IMR-90 (cell line): ENCODE data around the gene CD3E. TPM values are rescaled to one million over a fixed set of nuclear protein-coding genes. Genes with fewer than 3 reads are reported as not detected.

Experiments used
- ATAC-seq: fragments of 200-7000 bp; cut with Tn5 transposase; 2 replicates; pipeline ENCODE4 v1.9.1; 2020; ENCODE audit warnings: low read depth, mild to moderate bottlenecking, moderate library complexity
- BruUV-seq: library from RNA; stranded (reverse); fragments of 400-500 nt; replicated peaks from 2 replicates; lab custom pipeline; 2021; lab: Mats Ljungman, UMichigan
- CTCF ChIA-PET: fragments of 300-600 bp; formaldehyde crosslinking; extraction: SDS; loops from one replicate; lab custom pipeline; 2021; ENCODE audit warnings: antibody characterized with exemption; lab: Yijun Ruan, JAX
- POLR2A ChIA-PET: fragments of 300-600 bp; sonication (Branson Sonifier 250); formaldehyde crosslinking; loops from one replicate; lab custom pipeline; 2022; ENCODE audit warnings: antibody characterized with exemption; ENCODE audit not compliant: unreplicated experiment; lab: Charles Lee
- DNase-seq: peaks from one replicate; pipeline ENCODE4 v3.0.0; 2013
- H2AFZ ChIP-seq: replicated peaks from 2 replicates; pipeline ENCODE3; 2013; ENCODE audit warnings: low read length, mild to moderate bottlenecking; ENCODE audit not compliant: poor library complexity
- H2AK5ac ChIP-seq: 2 replicates; pipeline ENCODE4 v1.6.1; 2013; ENCODE audit warnings: low read depth, low read length, inconsistent platforms
- H2AK9ac ChIP-seq: replicated peaks from 2 replicates; pipeline ENCODE3; 2013; ENCODE audit warnings: mild to moderate bottlenecking, low read depth, low read length, moderate library complexity; ENCODE audit not compliant: poor library complexity
- H2BK120ac ChIP-seq: 2 replicates; pipeline ENCODE4 v1.6.1; 2013; ENCODE audit warnings: low read depth, low read length, inconsistent platforms
- H2BK15ac ChIP-seq: 3 replicates; pipeline ENCODE4 v1.6.1; 2013; ENCODE audit warnings: low read depth, low read length, inconsistent platforms
- H2BK20ac ChIP-seq: 2 replicates; pipeline ENCODE4 v1.6.1; 2013; ENCODE audit warnings: low read depth, mild to moderate bottlenecking, inconsistent platforms, low read length, moderate library complexity
- H2BK5ac ChIP-seq: 2 replicates; pipeline ENCODE4 v1.6.1; 2013; ENCODE audit warnings: mild to moderate bottlenecking, low read depth, low read length, inconsistent platforms; ENCODE audit not compliant: poor library complexity, severe bottlenecking
- H3K14ac ChIP-seq: replicated peaks from 2 replicates; pipeline ENCODE4 v1.6.1; 2013; ENCODE audit warnings: low read depth, low read length, inconsistent platforms
- H3K18ac ChIP-seq: 2 replicates; pipeline ENCODE4 v1.6.1; 2013; ENCODE audit warnings: low read depth, low read length, control low read depth
- H3K23ac ChIP-seq: 2 replicates; pipeline ENCODE4 v1.6.1; 2013; ENCODE audit warnings: low read depth, low read length, inconsistent platforms
- H3K27ac ChIP-seq: 2 replicates; pipeline ENCODE4 v1.5.1; 2013; ENCODE audit warnings: mild to moderate bottlenecking, control low read depth, low read length; ENCODE audit not compliant: insufficient read depth
- H3K27me3 ChIP-seq: 2 replicates; pipeline ENCODE4 v1.6.1; 2013; ENCODE audit warnings: low read length; ENCODE audit not compliant: control insufficient read depth, insufficient read depth
- H3K36me3 ChIP-seq: 2 replicates; pipeline ENCODE4 v1.6.1; 2013; ENCODE audit warnings: low read length, mixed read lengths; ENCODE audit not compliant: control insufficient read depth, insufficient read depth
- H3K4ac ChIP-seq: 2 replicates; pipeline ENCODE4 v1.6.1; 2013; ENCODE audit warnings: low read depth, low read length, inconsistent platforms
- H3K4me1 ChIP-seq: 2 replicates; pipeline ENCODE4 v1.6.1; 2013; ENCODE audit warnings: low read length, mixed read lengths; ENCODE audit not compliant: control insufficient read depth, insufficient read depth
- H3K4me2 ChIP-seq: 2 replicates; pipeline ENCODE4 v1.6.1; 2013; ENCODE audit warnings: low read depth, mild to moderate bottlenecking, control low read depth, low read length, moderate library complexity
- H3K4me3 ChIP-seq: 2 replicates; pipeline ENCODE4 v1.5.1; 2013; ENCODE audit warnings: low read depth, mild to moderate bottlenecking, control low read depth, low read length, moderate library complexity; ENCODE audit not compliant: insufficient read depth
- H3K56ac ChIP-seq: 2 replicates; pipeline ENCODE4 v1.6.1; 2013; ENCODE audit warnings: low read length, inconsistent platforms; ENCODE audit not compliant: insufficient read depth; ENCODE audit errors: extremely low read depth
- H3K79me1 ChIP-seq, 2 experiments: 2 replicates each; pipeline ENCODE4 v1.6.1; 2013; ENCODE audit warnings: low read length in 2 of 2, inconsistent platforms in 1 of 2, low read depth in 1 of 2
- H3K9ac ChIP-seq: 2 replicates; pipeline ENCODE4 v1.6.1; 2013; ENCODE audit warnings: low read depth, low read length, control low read depth
- H3K9me1 ChIP-seq: 2 replicates; pipeline ENCODE4 v1.6.1; 2013; ENCODE audit warnings: low read length, inconsistent platforms; ENCODE audit not compliant: insufficient read depth
- H3K9me3 ChIP-seq: 2 replicates; pipeline ENCODE4 v1.6.1; 2013; ENCODE audit warnings: low read length; ENCODE audit not compliant: control insufficient read depth, insufficient read depth
- H4K20me1 ChIP-seq: 2 replicates; pipeline ENCODE4 v1.6.1; 2013; ENCODE audit warnings: low read length, inconsistent platforms; ENCODE audit not compliant: insufficient read depth
- H4K5ac ChIP-seq: 2 replicates; pipeline ENCODE4 v1.6.1; 2013; ENCODE audit warnings: mild to moderate bottlenecking, low read depth, low read length, control low read depth
- H4K8ac ChIP-seq, 2 experiments: 2 replicates each; pipeline ENCODE4 v1.6.1; 2013; ENCODE audit warnings: low read depth in 2 of 2, low read length in 2 of 2, control low read depth in 1 of 2, inconsistent platforms in 1 of 2
- H4K91ac ChIP-seq: 2 replicates; pipeline ENCODE4 v1.6.1; 2013; ENCODE audit warnings: low read depth, low read length, inconsistent platforms; ENCODE audit not compliant: insufficient read depth
- BHLHE40 ChIP-seq: fragments of 150-350 bp; IDR thresholded peaks from 2 replicates; pipeline ENCODE4 v1.6.1; 2016; ENCODE audit warnings: mild to moderate bottlenecking, low read depth, low read length
- CHD1 ChIP-seq: IDR thresholded peaks from 2 replicates; pipeline ENCODE4 v1.6.1; 2012; ENCODE audit warnings: low read depth, low read length, improper control_type of control experiment
- FOS ChIP-seq: fragments of 150-350 bp; IDR thresholded peaks from 2 replicates; pipeline ENCODE4 v1.6.1; 2016; ENCODE audit warnings: low read depth, low read length
- MAZ ChIP-seq: IDR thresholded peaks from 2 replicates; pipeline ENCODE4 v1.6.1; 2012; ENCODE audit warnings: low read depth, mild to moderate bottlenecking, low read length, improper control_type of control experiment, moderate library complexity, borderline replicate concordance
- NFE2L2 ChIP-seq: fragments of 150-350 bp; IDR thresholded peaks from 2 replicates; pipeline ENCODE4 v1.6.1; 2016; ENCODE audit warnings: low read depth, mild to moderate bottlenecking, low read length
- POLR2A ChIP-seq: IDR thresholded peaks from 2 replicates; pipeline ENCODE4 v1.6.1; 2012; ENCODE audit warnings: mild to moderate bottlenecking, low read depth, low read length
- RFX5 ChIP-seq: IDR thresholded peaks from 2 replicates; pipeline ENCODE4 v1.8.0; 2012; ENCODE audit warnings: low read depth, mild to moderate bottlenecking, low read length, moderate library complexity
- WGBS, 2 experiments: methylation state at CpG; one replicate each; pipeline versions ENCODE4 v1.1.5 to v1.1.7; 2013; ENCODE audit warnings: missing lambda C conversion rate in 2 of 2; ENCODE audit not compliant: insufficient read length in 1 of 2; ENCODE audit errors: extremely low coverage in 2 of 2; 5-methylcytosine and 5-hydroxymethylcytosine counted together
- dilution Hi-C: fragments of 300-500 bp; cut with HindIII; formaldehyde crosslinking; loops from one replicate; pipeline ENCODE4 v1.14.3; 2018; ENCODE audit warnings: low sequenced_read_pairs; ENCODE audit not compliant: unreplicated experiment
- in situ Hi-C: fragments of 300-500 bp; cut with MboI; formaldehyde crosslinking; loops from 3 replicates; pipeline ENCODE4 v1.14.3; 2019; ENCODE audit warnings: low sequenced_read_pairs, inconsistent platforms, mixed read lengths
- intact Hi-C: fragments of 100-400 bp; cut with micrococcal nuclease; formaldehyde crosslinking; loops from 2 replicates; pipeline ENCODE4 v1.10.0; 2022
- polyA plus RNA-seq, 3 experiments: library from polyadenylated mRNA; depleted of rRNA; stranded (reverse); fragments of >200 nt; gene quantifications; 2 replicates each; pipeline ENCODE4 v1.2.3, GENCODE V29; 2012; ENCODE audit warnings: low replicate concordance in 1 of 3
- total RNA-seq: library from RNA; depleted of rRNA; stranded (reverse); fragments of >200 nt; gene quantifications from 2 replicates; pipeline ENCODE4 v1.2.3, GENCODE V29; 2012

The CD3E gene
- total and polyA plus RNA-seq, 2 of the 4 experiments (the other 2 are of a cell fraction) = not detected

GRCh38 chr11:118263112-118263511 lies 41.4 kb upstream of the CD3E start:
- in situ Hi-C loops = no loop called here
- CTCF ChIA-PET = no interaction called here

More at GRCh38 chr11:118263112-118263511, 41.4 kb upstream of the CD3E start:
- intact Hi-C loops = no loop called here
- H3K14ac ChIP-seq = no peak overlapping the region
- no peak overlapping the region for H3K27ac ChIP-seq
- H2AK9ac ChIP-seq = no peak overlapping the region
- H3K4me2 ChIP-seq = no peak overlapping the region
- DNase-seq (no peak), ATAC-seq (no peak)
- dilution Hi-C loops = no loop called here
- no peak overlapping the region for H2AK5ac ChIP-seq
- no peak overlapping the region for H4K91ac ChIP-seq
- no peak overlapping the region for H2BK15ac ChIP-seq
- H4K8ac ChIP-seq = no peak overlapping the region
- no peak overlapping the region for H2BK120ac ChIP-seq
- no peak overlapping the region for H3K18ac ChIP-seq
- H3K56ac ChIP-seq = no peak overlapping the region
- no peaks in the 10 kb centered on the region for H3K9me3 ChIP-seq
- no peak overlapping the region for H2BK5ac ChIP-seq
- TF ChIP-seq CHD1 (no peak), BHLHE40 (no peak), POLR2A (no peak), MAZ (no peak), FOS (no peak), NFE2L2 (no peak), RFX5 (no peak)
- H3K4me3 ChIP-seq = no peak overlapping the region
- no peak overlapping the region for H2AFZ ChIP-seq
- H3K23ac ChIP-seq = no peak overlapping the region
- H3K36me3 ChIP-seq = no peaks in the 10 kb centered on the region
- H2BK20ac ChIP-seq = no peak overlapping the region
- no peaks in the 10 kb centered on the region for H4K20me1 ChIP-seq
- no TSS peak for BruUV-seq
- no peak overlapping the region for H4K5ac ChIP-seq
- peaks cover 23% of the 10 kb centered on the region for H3K27me3 ChIP-seq
- POLR2A ChIA-PET = no interaction called here
- no peaks in the 10 kb centered on the region for H3K9me1 ChIP-seq
- no CpG with 5 or more reads among the region's 4 CpGs for WGBS, 2 experiments
- no peaks in the 10 kb centered on the region for H3K79me1 ChIP-seq
- H3K9ac ChIP-seq = no peak overlapping the region
- no peak overlapping the region for H3K4ac ChIP-seq
- H3K4me1 ChIP-seq = no peaks in the 10 kb centered on the region
